H9 (cell line): ENCODE measurements around the gene KRT79. TPM values are rescaled to one million over a fixed set of nuclear protein-coding genes. Genes with fewer than 3 reads are reported as not detected.

Experiments
- DNase-seq: peaks from one replicate; pipeline ENCODE4 v3.0.0-alpha.2; 2017
- H2AFZ ChIP-seq: one replicate; pipeline ENCODE4 v1.6.1; 2013; ENCODE audit warnings: mild to moderate bottlenecking, low read length, control low read depth, moderate library complexity
- H2AK5ac ChIP-seq: 2 replicates; pipeline ENCODE4 v1.6.1; 2013; ENCODE audit warnings: low read length, control low read depth, mixed read lengths; ENCODE audit not compliant: insufficient read length
- H2BK120ac ChIP-seq: one replicate; pipeline ENCODE4 v1.6.1; 2013; ENCODE audit warnings: low read depth, mild to moderate bottlenecking, low read length, control low read depth, inconsistent platforms; ENCODE audit not compliant: poor library complexity, severe bottlenecking
- H2BK12ac ChIP-seq: 2 replicates; pipeline ENCODE4 v1.6.1; 2013; ENCODE audit warnings: low read length, control low read depth, mixed read lengths, low read depth; ENCODE audit not compliant: insufficient read length
- H2BK15ac ChIP-seq: 2 replicates; pipeline ENCODE4 v1.6.1; 2013; ENCODE audit warnings: low read depth, low read length, control low read depth
- H2BK20ac ChIP-seq: one replicate; pipeline ENCODE4 v1.6.1; 2013; ENCODE audit warnings: low read depth, mild to moderate bottlenecking, low read length, control low read depth, inconsistent platforms; ENCODE audit not compliant: poor library complexity, severe bottlenecking
- H2BK5ac ChIP-seq: 2 replicates; pipeline ENCODE4 v1.6.1; 2013; ENCODE audit warnings: low read length, control low read depth, mixed read lengths; ENCODE audit not compliant: insufficient read length
- H3K14ac ChIP-seq: 2 replicates; pipeline ENCODE4 v1.6.1; 2013; ENCODE audit warnings: low read length, control low read depth; ENCODE audit not compliant: insufficient read depth
- H3K18ac ChIP-seq: 2 replicates; pipeline ENCODE4 v1.6.1; 2013; ENCODE audit warnings: low read depth, mild to moderate bottlenecking, mixed read lengths, low read length, control low read depth; ENCODE audit not compliant: insufficient read length
- H3K23ac ChIP-seq: 2 replicates; pipeline ENCODE4 v1.6.1; 2013; ENCODE audit warnings: low read length, control low read depth, mixed read lengths, low read depth; ENCODE audit not compliant: insufficient read length
- H3K23me2 ChIP-seq: 2 replicates; pipeline ENCODE4 v1.6.1; 2013; ENCODE audit warnings: low read depth, mild to moderate bottlenecking, mixed read lengths, low read length, control low read depth; ENCODE audit not compliant: insufficient read length, poor library complexity, severe bottlenecking
- H3K27ac ChIP-seq: 2 replicates; pipeline ENCODE4 v1.5.1; 2013; ENCODE audit warnings: low read length, control low read depth, mixed read lengths, low read depth; ENCODE audit not compliant: insufficient read length
- H3K27me3 ChIP-seq: 2 replicates; pipeline ENCODE4 v1.6.1; 2013; ENCODE audit warnings: low read length, control low read depth, inconsistent platforms; ENCODE audit not compliant: insufficient read depth
- H3K4ac ChIP-seq: 2 replicates; pipeline ENCODE4 v1.6.1; 2013; ENCODE audit warnings: low read depth, mild to moderate bottlenecking, control low read depth, inconsistent platforms, low read length, moderate library complexity
- H3K4me1 ChIP-seq: 2 replicates; pipeline ENCODE4 v1.6.1; 2013; ENCODE audit warnings: low read length, control low read depth, inconsistent platforms; ENCODE audit not compliant: insufficient read depth
- H3K4me2 ChIP-seq: 2 replicates; pipeline ENCODE4 v1.6.1; 2013; ENCODE audit warnings: low read length, control low read depth, mixed read lengths; ENCODE audit not compliant: insufficient read length, insufficient read depth
- H3K56ac ChIP-seq: 2 replicates; pipeline ENCODE4 v1.6.1; 2013; ENCODE audit warnings: low read depth, mild to moderate bottlenecking, mixed read lengths, low read length, control low read depth; ENCODE audit not compliant: insufficient read length
- H3K79me1 ChIP-seq: 2 replicates; pipeline ENCODE4 v1.6.1; 2013; ENCODE audit warnings: low read depth, mild to moderate bottlenecking, moderate library complexity, low read length, control low read depth, inconsistent platforms; ENCODE audit not compliant: insufficient read depth, poor library complexity, severe bottlenecking
- H3K79me2 ChIP-seq: 2 replicates; pipeline ENCODE4 v1.6.1; 2013; ENCODE audit warnings: low read length, control low read depth, inconsistent platforms; ENCODE audit not compliant: insufficient read depth
- H3K9ac ChIP-seq: 2 replicates; pipeline ENCODE4 v1.6.1; 2013; ENCODE audit warnings: low read length, control low read depth, mixed read lengths; ENCODE audit not compliant: insufficient read length; ENCODE audit errors: extremely low read depth
- H3K9me3 ChIP-seq: one replicate; pipeline ENCODE4 v1.6.1; 2013; ENCODE audit warnings: low read depth, low read length, inconsistent platforms; ENCODE audit not compliant: control insufficient read depth
- H3T11ph ChIP-seq: one replicate; pipeline ENCODE4 v1.6.1; 2013; ENCODE audit warnings: mild to moderate bottlenecking, low read length, control low read depth, inconsistent platforms
- H4K20me1 ChIP-seq: one replicate; pipeline ENCODE4 v1.6.1; 2013; ENCODE audit not compliant: control insufficient read depth, insufficient read length, insufficient read depth
- H4K5ac ChIP-seq: 2 replicates; pipeline ENCODE4 v1.6.1; 2013; ENCODE audit warnings: low read depth, mild to moderate bottlenecking, mixed read lengths, low read length, control low read depth; ENCODE audit not compliant: insufficient read length
- H4K8ac ChIP-seq: replicated peaks from 2 replicates; pipeline ENCODE4 v1.6.1; 2013; ENCODE audit warnings: low read length, control low read depth, mixed read lengths, low read depth; ENCODE audit not compliant: insufficient read length
- H4K91ac ChIP-seq: 2 replicates; pipeline ENCODE4 v1.6.1; 2013; ENCODE audit warnings: low read depth, mild to moderate bottlenecking, moderate library complexity, mixed read lengths, low read length, control low read depth; ENCODE audit not compliant: insufficient read length
- H3K27ac Mint-ChIP-seq, 3 experiments: 2 replicates in 2 of 3; 3 replicates in 1 of 3; pipeline ENCODE4 v1.8.0; 2020 to 2021; ENCODE audit warnings: mixed read lengths in 3 of 3, mild to moderate bottlenecking in 1 of 3, moderate library complexity in 1 of 3
- H3K27me3 Mint-ChIP-seq: 2 replicates; pipeline ENCODE4 v1.8.0; 2021; ENCODE audit warnings: low read depth, mild to moderate bottlenecking, moderate library complexity, mixed read lengths
- H3K36me3 Mint-ChIP-seq, 3 experiments: 2 replicates in 2 of 3; 3 replicates in 1 of 3; pipeline ENCODE4 v1.8.0; 2020 to 2021; ENCODE audit warnings: low read depth in 3 of 3, mixed read lengths in 3 of 3; ENCODE audit not compliant: insufficient read depth in 1 of 3
- H3K4me1 Mint-ChIP-seq, 2 experiments: 2 replicates each; pipeline ENCODE4 v1.8.0; 2020; ENCODE audit warnings: mixed read lengths in 2 of 2
- H3K4me3 Mint-ChIP-seq, 2 experiments: 2 replicates in 1 of 2; 3 replicates in 1 of 2; pipeline ENCODE4 v1.8.0; 2020 to 2021; ENCODE audit warnings: mild to moderate bottlenecking in 2 of 2, mixed read lengths in 2 of 2, moderate library complexity in 1 of 2
- H3K9me3 Mint-ChIP-seq, 2 experiments: 2 replicates in 1 of 2; 3 replicates in 1 of 2; pipeline ENCODE4 v1.8.0; 2020; ENCODE audit warnings: mild to moderate bottlenecking in 2 of 2, mixed read lengths in 2 of 2, moderate library complexity in 1 of 2
- CTCF ChIP-seq: fragments of 200-600 bp; sonication (generic); conservative IDR thresholded peaks from 3 replicates; pipeline ENCODE4 v1.8.0; 2021; ENCODE audit warnings: antibody characterized with exemption, mild to moderate bottlenecking
- WGBS: extraction: QIAGEN DNeasy Blood & Tissue Kit; methylation state at CpG from one replicate; pipeline ENCODE4 v1.1.7; 2013; ENCODE audit warnings: missing lambda C conversion rate, low lambda C conversion rate, mixed read lengths; ENCODE audit not compliant: insufficient read length; ENCODE audit errors: extremely low coverage; 5-methylcytosine and 5-hydroxymethylcytosine counted together
- total RNA-seq: library from RNA; stranded (reverse); gene quantifications from 2 replicates; pipeline ENCODE4 v1.2.1, GENCODE V29; 2021

Gene KRT79
- total RNA-seq, 1 experiment from 2014 or later, result not detected

GRCh38 chr12:52857500-52857899 lies 23.4 kb upstream of the KRT79 start:
- no peak for DNase-seq
- H4K91ac ChIP-seq, result no peak overlapping the region
- Mint-ChIP-seq H3K27ac (no peak overlapping the region; a peak in 1 of 7 replicates), H3K4me1 (no peaks in the 10 kb centered on the region), H3K4me3 (no peak overlapping the region), H3K9me3 (no peaks in the 10 kb centered on the region), H3K27me3 (peaks cover 21% of the 10 kb centered on the region), H3K36me3 (no peaks in the 10 kb centered on the region)
- no CpG with 5 or more reads among the region's 3 CpGs for WGBS
- H3K27ac ChIP-seq, result no peak overlapping the region
- no peaks in the 10 kb centered on the region for H3K79me1 ChIP-seq
- no peak overlapping the region for H2BK5ac ChIP-seq
- H3K4ac ChIP-seq, result no peak overlapping the region
- H2AK5ac ChIP-seq, result no peak overlapping the region
- no peak for TF ChIP-seq CTCF
- no peaks in the 10 kb centered on the region for H4K20me1 ChIP-seq
- no peak overlapping the region for H2BK20ac ChIP-seq
- H2BK15ac ChIP-seq, result no peak overlapping the region
- H2BK12ac ChIP-seq, result no peak overlapping the region
- no peak overlapping the region for H3K14ac ChIP-seq
- no peak overlapping the region for H3K4me2 ChIP-seq
- no peak overlapping the region for H3K23ac ChIP-seq
- no peaks in the 10 kb centered on the region for H3K9me3 ChIP-seq
- H4K5ac ChIP-seq, result no peak overlapping the region
- H3K9ac ChIP-seq, result no peak overlapping the region
- H3K23me2 ChIP-seq, result no peaks in the 10 kb centered on the region
- no peak overlapping the region for H2BK120ac ChIP-seq
- H3K79me2 ChIP-seq, result no peaks in the 10 kb centered on the region
- H3K18ac ChIP-seq, result no peak overlapping the region
- no peaks in the 10 kb centered on the region for H3K4me1 ChIP-seq
- H3T11ph ChIP-seq, result no peak overlapping the region
- H4K8ac ChIP-seq, result no peak overlapping the region
- no peak overlapping the region for H2AFZ ChIP-seq
- H3K56ac ChIP-seq, result no peak overlapping the region
- H3K27me3 ChIP-seq, result no peaks in the 10 kb centered on the region
